NCI-H524 (cell line): ENCODE measurements around the gene TMEM106C.

Source experiments
- DNase-seq, 2 experiments: peaks; one replicate each; lab custom pipeline; 2025; lab: John Stamatoyannopoulos, UW

The TMEM106C gene

GRCh38 chr12:47995981-47996401, 32.6 kb downstream of the TMEM106C start:
- no peak for DNase-seq

- no peak for DNase-seq
Observed at GRCh38 chr12:47997321-47997720, 33.9 kb downstream of the TMEM106C start.

GRCh38 chr12:47999816-48000215, 36.4 kb downstream of the TMEM106C start:
- DNase-seq, result no peak

- peak; percentile 30 to 69 for DNase-seq
Observed at GRCh38 chr12:48000878-48001504, 37.6 kb downstream of the TMEM106C start.

GRCh38 chr12:48001505-48002413, 38.4 kb downstream of the TMEM106C start:
- peak; percentile 62 to 66 for DNase-seq

- peak in 1 of 2 experiments; percentile 56 for DNase-seq
Observed at GRCh38 chr12:48002414-48002730, 39.0 kb downstream of the TMEM106C start.

- DNase-seq, result peak in 1 of 2 experiments; percentile 56
Observed at GRCh38 chr12:48002773-48003218, 39.4 kb downstream of the TMEM106C start.

GRCh38 chr12:48003226-48004052, 40.0 kb downstream of the TMEM106C start:
- DNase-seq, result no peak

- DNase-seq, result peak in 1 of 2 experiments; percentile 39
Observed at GRCh38 chr12:48004053-48004941, 40.9 kb downstream of the TMEM106C start, which contains the start of gene COL2A1. Gene COL2A1 (minus strand): TSS chr12:48004476. CDS start chr12:48004321, 155 bp downstream.

GRCh38 chr12:48005001-48005749, 41.8 kb downstream of the TMEM106C start:
- DNase-seq, result no peak

- no peak for DNase-seq
Observed at GRCh38 chr12:48005750-48006021, 42.3 kb downstream of the TMEM106C start.

- no peak for DNase-seq
Observed at GRCh38 chr12:48007206-48007605, 43.8 kb downstream of the TMEM106C start.

- DNase-seq, result no peak
Observed at GRCh38 chr12:48008349-48008748, 45.0 kb downstream of the TMEM106C start.

- DNase-seq, result no peak
Observed at GRCh38 chr12:48008950-48009349, 45.6 kb downstream of the TMEM106C start.

GRCh38 chr12:48009471-48009870, 46.1 kb downstream of the TMEM106C start:
- DNase-seq, result no peak

- DNase-seq, result no peak
Observed at GRCh38 chr12:48010366-48010970, 47.1 kb downstream of the TMEM106C start.

GRCh38 chr12:48012070-48012469, 48.7 kb downstream of the TMEM106C start:
- DNase-seq, result no peak

- DNase-seq, result no peak
Observed at GRCh38 chr12:48013287-48013686, 49.9 kb downstream of the TMEM106C start.

GRCh38 chr12:48015129-48015528, 51.7 kb downstream of the TMEM106C start:
- DNase-seq, result no peak

GRCh38 chr12:48015954-48016353, 52.6 kb downstream of the TMEM106C start:
- DNase-seq, result no peak
